ENCODE measurements around the gene ARHGAP18.

ARHGAP18 gene

GRCh38 chr6:129660346-129660676 lies 49.7 kb downstream of the ARHGAP18 start:
- Histone ChIP-seq H3K9me3 (ENCODE audit: control insufficient read depth, insufficient read depth, low read length) (no peaks in the 10 kb centered on the region), H3K4me1 (ENCODE audit: insufficient read depth, low read length) (no peaks in the 10 kb centered on the region), H3K36me3 (ENCODE audit: insufficient read depth, low read length) (no peaks in the 10 kb centered on the region), H3K9ac (ENCODE audit: low read depth, low read length) (no peak overlapping the region)

GRCh38 chr6:129659590-129660345 lies 50.2 kb downstream of the ARHGAP18 start:
- H3K9ac ChIP-seq (ENCODE audit: low read depth, low read length), result no peak overlapping the region
- no peaks in the 10 kb centered on the region for H3K36me3 ChIP-seq (ENCODE audit: insufficient read depth, low read length)
- no peaks in the 10 kb centered on the region for H3K9me3 ChIP-seq (ENCODE audit: control insufficient read depth, insufficient read depth, low read length)
- no peaks in the 10 kb centered on the region for H3K4me1 ChIP-seq (ENCODE audit: insufficient read depth, low read length)

GRCh38 chr6:129659167-129659566 lies 50.8 kb downstream of the ARHGAP18 start:
- Histone ChIP-seq H3K9ac (ENCODE audit: low read depth, low read length) (no peak overlapping the region), H3K9me3 (ENCODE audit: control insufficient read depth, insufficient read depth, low read length) (no peaks in the 10 kb centered on the region), H3K36me3 (ENCODE audit: insufficient read depth, low read length) (no peaks in the 10 kb centered on the region), H3K4me1 (ENCODE audit: insufficient read depth, low read length) (no peaks in the 10 kb centered on the region)

- H3K9me3 ChIP-seq (ENCODE audit: control insufficient read depth, insufficient read depth, low read length), result no peaks in the 10 kb centered on the region
- H3K9ac ChIP-seq (ENCODE audit: low read depth, low read length), result no peak overlapping the region
- no peaks in the 10 kb centered on the region for H3K36me3 ChIP-seq (ENCODE audit: insufficient read depth, low read length)
- H3K4me1 ChIP-seq (ENCODE audit: insufficient read depth, low read length), result no peaks in the 10 kb centered on the region
These were observed 52.5 kb downstream of the ARHGAP18 start for GRCh38 chr6:129657483-129657882.

GRCh38 chr6:129655334-129655733 lies 54.6 kb downstream of the ARHGAP18 start:
- H3K36me3 ChIP-seq (ENCODE audit: insufficient read depth, low read length), result no peaks in the 10 kb centered on the region
- H3K9ac ChIP-seq (ENCODE audit: low read depth, low read length), result no peak overlapping the region
- no peaks in the 10 kb centered on the region for H3K9me3 ChIP-seq (ENCODE audit: control insufficient read depth, insufficient read depth, low read length)
- H3K4me1 ChIP-seq (ENCODE audit: insufficient read depth, low read length), result no peaks in the 10 kb centered on the region

- Histone ChIP-seq H3K9ac (ENCODE audit: low read depth, low read length) (no peak overlapping the region), H3K4me1 (ENCODE audit: insufficient read depth, low read length) (no peaks in the 10 kb centered on the region), H3K36me3 (ENCODE audit: insufficient read depth, low read length) (no peaks in the 10 kb centered on the region), H3K9me3 (ENCODE audit: control insufficient read depth, insufficient read depth, low read length) (no peaks in the 10 kb centered on the region)
These were observed 56.2 kb downstream of the ARHGAP18 start for GRCh38 chr6:129653746-129654145.

GRCh38 chr6:129653229-129653628 lies 56.7 kb downstream of the ARHGAP18 start:
- H3K4me1 ChIP-seq (ENCODE audit: insufficient read depth, low read length), result no peaks in the 10 kb centered on the region
- H3K9me3 ChIP-seq (ENCODE audit: control insufficient read depth, insufficient read depth, low read length), result no peaks in the 10 kb centered on the region
- no peak overlapping the region for H3K9ac ChIP-seq (ENCODE audit: low read depth, low read length)
- H3K36me3 ChIP-seq (ENCODE audit: insufficient read depth, low read length), result no peaks in the 10 kb centered on the region

GRCh38 chr6:129651291-129651691 lies 58.7 kb downstream of the ARHGAP18 start:
- Histone ChIP-seq H3K36me3 (ENCODE audit: insufficient read depth, low read length) (no peaks in the 10 kb centered on the region), H3K9me3 (ENCODE audit: control insufficient read depth, insufficient read depth, low read length) (no peaks in the 10 kb centered on the region)

GRCh38 chr6:129648819-129649491 lies 61.0 kb downstream of the ARHGAP18 start:
- Histone ChIP-seq H3K9ac (ENCODE audit: low read depth, low read length) (no peak overlapping the region), H3K36me3 (ENCODE audit: insufficient read depth, low read length) (no peaks in the 10 kb centered on the region), H3K4me1 (ENCODE audit: insufficient read depth, low read length) (peaks cover 22% of the 10 kb centered on the region), H3K9me3 (ENCODE audit: control insufficient read depth, insufficient read depth, low read length) (no peaks in the 10 kb centered on the region)

More at GRCh38 chr6:129651291-129651691, 58.7 kb downstream of the ARHGAP18 start:
- Histone ChIP-seq H3K4me1 (ENCODE audit: insufficient read depth, low read length) (no peaks in the 10 kb centered on the region), H3K9ac (ENCODE audit: low read depth, low read length) (no peak overlapping the region)

- peaks cover 26% of the 10 kb centered on the region for H3K4me1 ChIP-seq (ENCODE audit: insufficient read depth, low read length)
- no peaks in the 10 kb centered on the region for H3K36me3 ChIP-seq (ENCODE audit: insufficient read depth, low read length)
- H3K9me3 ChIP-seq (ENCODE audit: control insufficient read depth, insufficient read depth, low read length), result no peaks in the 10 kb centered on the region; the same call in 1 of the 2 replicates
- no peak overlapping the region for H3K9ac ChIP-seq (ENCODE audit: low read depth, low read length)
These were observed 62.9 kb downstream of the ARHGAP18 start for GRCh38 chr6:129647044-129647443.

- H3K36me3 ChIP-seq (ENCODE audit: insufficient read depth, low read length), result no peaks in the 10 kb centered on the region
- no peak overlapping the region for H3K9ac ChIP-seq (ENCODE audit: low read depth, low read length)
- peaks cover 26% of the 10 kb centered on the region for H3K4me1 ChIP-seq (ENCODE audit: insufficient read depth, low read length)
- no peaks in the 10 kb centered on the region; the same call in 1 of the 2 replicates for H3K9me3 ChIP-seq (ENCODE audit: control insufficient read depth, insufficient read depth, low read length)
These were observed 63.3 kb downstream of the ARHGAP18 start for GRCh38 chr6:129646642-129647041.

GRCh38 chr6:129645830-129646579 lies 64.0 kb downstream of the ARHGAP18 start:
- peaks cover 26% of the 10 kb centered on the region for H3K4me1 ChIP-seq (ENCODE audit: insufficient read depth, low read length)

GRCh38 chr6:129645106-129645829 lies 64.7 kb downstream of the ARHGAP18 start:
- no peaks in the 10 kb centered on the region for H3K36me3 ChIP-seq (ENCODE audit: insufficient read depth, low read length)
- peaks cover 26% of the 10 kb centered on the region for H3K4me1 ChIP-seq (ENCODE audit: insufficient read depth, low read length)
- H3K9me3 ChIP-seq (ENCODE audit: control insufficient read depth, insufficient read depth, low read length), result no peaks in the 10 kb centered on the region; the same call in 1 of the 2 replicates
- H3K9ac ChIP-seq (ENCODE audit: low read depth, low read length), result no peak overlapping the region

More at GRCh38 chr6:129645830-129646579, 64.0 kb downstream of the ARHGAP18 start:
- no peaks in the 10 kb centered on the region; the same call in 1 of the 2 replicates for H3K9me3 ChIP-seq (ENCODE audit: control insufficient read depth, insufficient read depth, low read length)
- no peak overlapping the region for H3K9ac ChIP-seq (ENCODE audit: low read depth, low read length)
- H3K36me3 ChIP-seq (ENCODE audit: insufficient read depth, low read length), result no peaks in the 10 kb centered on the region

- H3K4me1 ChIP-seq (ENCODE audit: insufficient read depth, low read length), result peaks cover 26% of the 10 kb centered on the region
- H3K9me3 ChIP-seq (ENCODE audit: control insufficient read depth, insufficient read depth, low read length), result no peaks in the 10 kb centered on the region; the same call in 1 of the 2 replicates
- no peaks in the 10 kb centered on the region for H3K36me3 ChIP-seq (ENCODE audit: insufficient read depth, low read length)
- H3K9ac ChIP-seq (ENCODE audit: low read depth, low read length), result no peak overlapping the region
These were observed 65.4 kb downstream of the ARHGAP18 start for GRCh38 chr6:129644567-129645015.
